Measurements from ENCODE around the gene PITPNB. TPM values are rescaled to one million over a fixed set of nuclear protein-coding genes. Genes with fewer than 3 reads are reported as not detected.

The PITPNB gene
- total and polyA plus RNA-seq, 2 donors from 2014 or later, result 23.7 to 72.0 TPM

- Histone ChIP-seq H3K9ac (ENCODE audit: low read length in 3 of 3) (no peak overlapping the region), H3K27me3 (ENCODE audit: control insufficient read depth, insufficient read depth, low read length) (no peaks in the 10 kb centered on the region), H3K9me3 (ENCODE audit: control insufficient read depth in 2 of 3, insufficient read depth in 1 of 3, low read length in 3 of 3) (no peaks in the 10 kb centered on the region), H3K4me1 (ENCODE audit: control insufficient read depth in 2 of 3, insufficient read depth in 2 of 3, low read depth in 1 of 3, low read length in 3 of 3) (no peaks in the 10 kb centered on the region), H3K4me3 (ENCODE audit: low read length in 3 of 3) (no peak overlapping the region), H3K27ac (ENCODE audit: low read depth in 2 of 2, low read length in 2 of 2) (no peak overlapping the region), H3K36me3 (ENCODE audit: control insufficient read depth in 2 of 3, insufficient read depth in 3 of 3, low read length in 3 of 3) (peaks cover 0 to 2% (median 0%) of the 10 kb centered on the region in 3 donors)
- DNase-seq (no peak), FAIRE-seq (no peak)
- TF ChIP-seq CTCF (IDR thresholded peaks at IDR 0.05; ENCODE audit: borderline replicate concordance, extremely low read depth, insufficient read depth), result no peak
- intact Hi-C loops (cut with DNase I), result no loop called here
Measured at GRCh38 chr22:27937453-27937852, 18.4 kb upstream of the PITPNB start.

- DNase-seq, result no peak
- Histone ChIP-seq H3K27ac (ENCODE audit: low read depth in 2 of 2, low read length in 2 of 2) (no peak overlapping the region), H3K36me3 (ENCODE audit: control insufficient read depth in 2 of 3, insufficient read depth in 3 of 3, low read length in 3 of 3) (peaks cover 0 to 2% (median 0%) of the 10 kb centered on the region in 3 donors), H3K4me3 (ENCODE audit: low read length in 3 of 3) (no peak overlapping the region), H3K9me3 (ENCODE audit: control insufficient read depth in 2 of 3, insufficient read depth in 1 of 3, low read length in 3 of 3) (no peaks in the 10 kb centered on the region), H3K27me3 (ENCODE audit: control insufficient read depth, insufficient read depth, low read length) (no peaks in the 10 kb centered on the region), H3K4me1 (ENCODE audit: control insufficient read depth in 2 of 3, insufficient read depth in 2 of 3, low read depth in 1 of 3, low read length in 3 of 3) (no peaks in the 10 kb centered on the region), H3K9ac (ENCODE audit: low read length in 3 of 3) (no peak overlapping the region)
- intact Hi-C loops (cut with DNase I), result no loop called here
- no peak for FAIRE-seq
- no peak for TF ChIP-seq CTCF (IDR thresholded peaks at IDR 0.05; ENCODE audit: borderline replicate concordance, extremely low read depth, insufficient read depth)
Measured at GRCh38 chr22:27935897-27936296, 16.8 kb upstream of the PITPNB start.

- Histone ChIP-seq H3K27me3 (ENCODE audit: control insufficient read depth, insufficient read depth, low read length) (no peaks in the 10 kb centered on the region), H3K4me1 (ENCODE audit: control insufficient read depth in 2 of 3, insufficient read depth in 2 of 3, low read depth in 1 of 3, low read length in 3 of 3) (no peaks in the 10 kb centered on the region), H3K36me3 (ENCODE audit: control insufficient read depth in 2 of 3, insufficient read depth in 3 of 3, low read length in 3 of 3) (peaks cover 0 to 2% (median 0%) of the 10 kb centered on the region in 3 donors), H3K4me3 (ENCODE audit: low read length in 3 of 3) (no peak overlapping the region), H3K9me3 (ENCODE audit: control insufficient read depth in 2 of 3, insufficient read depth in 1 of 3, low read length in 3 of 3) (no peaks in the 10 kb centered on the region), H3K27ac (ENCODE audit: low read depth in 2 of 2, low read length in 2 of 2) (no peak overlapping the region), H3K9ac (ENCODE audit: low read length in 3 of 3) (no peak overlapping the region)
- DNase-seq (no peak), FAIRE-seq (no peak)
- no peak for TF ChIP-seq CTCF (IDR thresholded peaks at IDR 0.05; ENCODE audit: borderline replicate concordance, extremely low read depth, insufficient read depth)
- intact Hi-C loops (cut with DNase I), result no loop called here
Measured at GRCh38 chr22:27934069-27934468, 15.0 kb upstream of the PITPNB start.

Measured in kidney (tissue), 14 donors.